ENCODE data around the gene SAMD8. TPM values are rescaled to one million over a fixed set of nuclear protein-coding genes. Genes with fewer than 3 reads are reported as not detected.
A peak's percentile ranks its signal among the peaks of the same experiment; 100 is the strongest.

SAMD8 gene
- polyA plus RNA-seq, 3 donors: 13.0 to 18.8 (median 13.7) TPM

- no CpG with 5 or more reads among the region's 2 CpGs for WGBS (ENCODE audit: insufficient coverage)
- Histone ChIP-seq H2AFZ (ENCODE audit: insufficient read depth, low read depth, low read length, poor library complexity, severe bottlenecking) (no peak overlapping the region), H3K9ac (ENCODE audit: insufficient read depth, low read length, poor library complexity, severe bottlenecking) (no peak overlapping the region), H3K79me2 (ENCODE audit: insufficient read depth, low read length) (peaks cover 14% of the 10 kb centered on the region), H3K27ac (ENCODE audit: low read depth in 1 of 2, low read length in 2 of 2) (peak overlapping the region in 1 of 2 donors; percentile 34), H3K9me3 (replicated peaks in 1 of 2; ENCODE audit: control insufficient read depth in 1 of 2, insufficient read depth in 1 of 2, low read length in 2 of 2) (no peaks in the 10 kb centered on the region), H4K20me1 (ENCODE audit: insufficient read depth, low read length) (peaks cover 89% of the 10 kb centered on the region), H3K27me3 (ENCODE audit: control insufficient read depth in 2 of 2, insufficient read depth in 2 of 2, low read length in 2 of 2) (no peaks in the 10 kb centered on the region), H3K4me3 (replicated peaks in 1 of 3; ENCODE audit: low read depth in 2 of 3, low read length in 3 of 3) (no peak overlapping the region), H3K4me1 (ENCODE audit: control insufficient read depth in 1 of 2, insufficient read depth in 2 of 2, low read length in 2 of 2) (peaks cover 10 to 16% of the 10 kb centered on the region in 2 donors), H3K36me3 (replicated peaks in 1 of 2; ENCODE audit: control insufficient read depth in 1 of 2, insufficient read depth in 2 of 2, low read length in 2 of 2) (peaks cover 30 to 58% of the 10 kb centered on the region in 2 donors), H3K4me2 (replicated peaks; ENCODE audit: extremely low read depth, low read length, poor library complexity, severe bottlenecking) (no peak overlapping the region)
- Mint-ChIP-seq H3K27me3 (ENCODE audit: low read depth in 3 of 3) (peaks cover 0 to 4% (median 0%) of the 10 kb centered on the region in 3 donors), H3K27ac (peak overlapping the region in 4 of 7 donors; percentile 2 to 70 (median 42)), H3K36me3 (peaks cover 49 to 76% of the 10 kb centered on the region in 2 donors), H3K4me3 (no peak overlapping the region), H3K4me1 (peaks cover 14% of the 10 kb centered on the region), H3K9me3 (no peaks in the 10 kb centered on the region)
- intact Hi-C loops (cut with micrococcal nuclease): no loop called here
- peak in 2 of 3 donors; percentile 13 to 31 for DNase-seq
- no peak for TF ChIP-seq CTCF (IDR thresholded peaks at IDR 0.05)
These were observed 54.5 kb downstream of the SAMD8 start for GRCh38 chr10:75165684-75166622.

DNA sequence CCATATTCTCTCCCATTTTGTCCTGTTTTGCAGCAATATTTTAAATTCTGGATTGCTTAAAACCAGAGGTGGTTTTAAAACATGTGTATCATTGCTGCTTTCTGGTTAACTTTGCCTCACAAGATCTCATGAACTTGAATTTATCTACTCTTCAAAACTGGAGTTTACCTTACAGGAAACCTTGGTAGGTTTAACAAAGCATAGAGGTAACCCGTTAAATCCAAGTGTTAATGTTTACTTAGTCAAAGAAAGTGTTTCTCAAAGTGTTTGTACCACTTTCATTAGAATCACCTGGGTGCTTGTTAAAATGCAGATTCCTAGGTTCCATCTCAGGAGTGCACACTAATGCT lies 55.1 kb downstream of the SAMD8 start:
- H3K4me3 ChIP-seq (replicated peaks in 1 of 3; ENCODE audit: low read depth in 2 of 3, low read length in 3 of 3): no peak overlapping the region
- H3K4me3 Mint-ChIP-seq: no peak overlapping the region

More for the DNA sequence above, 55.1 kb downstream of the SAMD8 start:
- no peaks in the 10 kb centered on the region for H3K9me3 Mint-ChIP-seq
- Histone ChIP-seq H2AFZ (ENCODE audit: insufficient read depth, low read depth, low read length, poor library complexity, severe bottlenecking) (no peak overlapping the region), H3K9me3 (replicated peaks in 1 of 2; ENCODE audit: control insufficient read depth in 1 of 2, insufficient read depth in 1 of 2, low read length in 2 of 2) (no peaks in the 10 kb centered on the region), H3K4me1 (ENCODE audit: control insufficient read depth in 1 of 2, insufficient read depth in 2 of 2, low read length in 2 of 2) (peaks cover 10 to 16% of the 10 kb centered on the region in 2 donors), H3K36me3 (replicated peaks in 1 of 2; ENCODE audit: control insufficient read depth in 1 of 2, insufficient read depth in 2 of 2, low read length in 2 of 2) (peaks cover 32 to 59% of the 10 kb centered on the region in 2 donors), H3K27me3 (ENCODE audit: control insufficient read depth in 2 of 2, insufficient read depth in 2 of 2, low read length in 2 of 2) (no peaks in the 10 kb centered on the region), H3K79me2 (ENCODE audit: insufficient read depth, low read length) (peaks cover 14% of the 10 kb centered on the region), H4K20me1 (ENCODE audit: insufficient read depth, low read length) (peaks cover 88% of the 10 kb centered on the region), H3K9ac (ENCODE audit: insufficient read depth, low read length, poor library complexity, severe bottlenecking) (no peak overlapping the region), H3K27ac (ENCODE audit: low read depth in 1 of 2, low read length in 2 of 2) (peak overlapping the region in 1 of 2 donors; percentile 34), H3K4me2 (replicated peaks; ENCODE audit: extremely low read depth, low read length, poor library complexity, severe bottlenecking) (no peak overlapping the region)
- peaks cover 49 to 75% of the 10 kb centered on the region in 2 donors for H3K36me3 Mint-ChIP-seq
- no peak for DNase-seq
- no CpG with 5 or more reads among the region's 1 CpG for WGBS (ENCODE audit: insufficient coverage)
- peak overlapping the region in 1 of 7 donors; percentile 70 for H3K27ac Mint-ChIP-seq
- intact Hi-C loops (cut with micrococcal nuclease): no loop called here
- no peak for TF ChIP-seq CTCF (IDR thresholded peaks at IDR 0.05)
- peaks cover 0 to 4% (median 0%) of the 10 kb centered on the region in 3 donors for H3K27me3 Mint-ChIP-seq (ENCODE audit: low read depth in 3 of 3)
- peaks cover 14% of the 10 kb centered on the region for H3K4me1 Mint-ChIP-seq

All from CD14-positive monocyte (primary cell).